ENCODE data around the gene RAC3.

The RAC3 gene

DNA sequence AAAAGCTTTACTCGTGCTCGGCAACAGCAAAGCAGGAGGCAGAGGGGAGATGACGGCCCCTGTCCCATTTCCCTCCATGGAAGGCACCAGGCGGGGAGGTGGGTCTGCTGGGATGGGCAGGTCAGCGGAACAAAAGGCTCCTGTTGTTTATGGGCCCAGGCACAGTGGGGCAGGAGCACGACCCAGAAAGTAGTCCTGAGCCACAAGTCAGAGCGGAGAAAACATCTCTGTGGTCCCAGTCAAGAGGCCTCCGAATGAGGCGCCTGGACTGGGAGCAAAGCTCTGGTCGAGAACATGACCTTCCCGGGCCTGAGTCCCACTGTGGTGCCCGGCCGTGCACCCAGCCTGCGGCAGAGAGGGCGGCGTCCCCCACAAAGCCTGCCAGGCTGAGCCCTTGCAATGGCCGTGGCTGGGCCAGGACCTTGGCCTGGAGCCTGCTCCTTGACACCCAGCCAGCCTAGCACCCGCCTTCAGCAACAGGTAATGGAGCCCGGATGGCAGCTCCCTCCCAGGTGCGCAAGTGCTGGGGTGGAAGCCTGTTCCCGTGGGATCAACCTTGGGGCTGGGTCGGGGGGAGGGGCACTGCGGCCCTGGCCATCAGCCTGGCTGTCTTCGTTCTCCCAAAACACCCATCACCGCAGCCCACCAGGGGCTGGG lies 16.6 kb downstream of the RAC3 start:
- TF ChIP-seq, protein P1, sequence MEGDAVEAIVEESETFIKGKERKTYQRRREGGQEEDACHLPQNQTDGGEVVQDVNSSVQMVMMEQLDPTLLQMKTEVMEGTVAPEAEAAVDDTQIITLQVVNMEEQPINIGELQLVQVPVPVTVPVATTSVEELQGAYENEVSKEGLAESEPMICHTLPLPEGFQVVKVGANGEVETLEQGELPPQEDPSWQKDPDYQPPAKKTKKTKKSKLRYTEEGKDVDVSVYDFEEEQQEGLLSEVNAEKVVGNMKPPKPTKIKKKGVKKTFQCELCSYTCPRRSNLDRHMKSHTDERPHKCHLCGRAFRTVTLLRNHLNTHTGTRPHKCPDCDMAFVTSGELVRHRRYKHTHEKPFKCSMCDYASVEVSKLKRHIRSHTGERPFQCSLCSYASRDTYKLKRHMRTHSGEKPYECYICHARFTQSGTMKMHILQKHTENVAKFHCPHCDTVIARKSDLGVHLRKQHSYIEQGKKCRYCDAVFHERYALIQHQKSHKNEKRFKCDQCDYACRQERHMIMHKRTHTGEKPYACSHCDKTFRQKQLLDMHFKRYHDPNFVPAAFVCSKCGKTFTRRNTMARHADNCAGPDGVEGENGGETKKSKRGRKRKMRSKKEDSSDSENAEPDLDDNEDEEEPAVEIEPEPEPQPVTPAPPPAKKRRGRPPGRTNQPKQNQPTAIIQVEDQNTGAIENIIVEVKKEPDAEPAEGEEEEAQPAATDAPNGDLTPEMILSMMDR (IDR thresholded peaks at IDR 0.05; ENCODE audit: low read depth, low read length): no peak
- no peak overlapping the region for H3K4me3 ChIP-seq (ENCODE audit: low read depth, low read length)
- in situ Hi-C loops (cut with HindIII; ENCODE audit: low sequenced_read_pairs): no loop called here
- no peak for DNase-seq (ENCODE audit: low read depth, low spot score)

- DNase-seq (ENCODE audit: low read depth, low spot score): no peak
- no peak overlapping the region for H3K4me3 ChIP-seq (ENCODE audit: low read depth, low read length)
- in situ Hi-C loops (cut with HindIII; ENCODE audit: low sequenced_read_pairs): no loop called here
- TF ChIP-seq, protein P1 (IDR thresholded peaks at IDR 0.05; ENCODE audit: low read depth, low read length): no peak
These were observed 17.1 kb downstream of the RAC3 start for GRCh38 chr17:82048571-82048971.

DNA sequence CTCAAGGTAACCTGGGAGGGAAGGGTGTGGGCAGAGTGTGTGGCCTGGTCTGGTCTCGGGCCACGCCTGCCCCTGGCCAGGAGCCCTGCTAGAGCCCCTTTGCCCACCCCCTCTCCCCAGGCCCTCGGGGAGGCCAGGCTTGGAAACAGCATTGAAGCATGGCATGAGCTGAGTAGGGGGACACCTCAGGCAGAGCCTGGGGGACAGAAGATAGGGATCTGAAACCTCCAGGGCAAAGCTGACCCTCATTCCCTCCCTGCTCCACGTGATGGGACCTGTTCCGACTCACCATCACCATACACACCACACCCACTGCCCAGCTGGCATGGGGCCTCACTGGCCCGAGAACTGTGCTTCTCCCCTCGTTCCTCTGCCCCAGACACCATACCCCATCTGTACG lies 17.6 kb downstream of the RAC3 start:
- H3K4me3 ChIP-seq (ENCODE audit: low read depth, low read length): no peak overlapping the region
- DNase-seq (ENCODE audit: low read depth, low spot score): no peak
- TF ChIP-seq, protein P1 (IDR thresholded peaks at IDR 0.05; ENCODE audit: low read depth, low read length): no peak
- in situ Hi-C loops (cut with HindIII; ENCODE audit: low sequenced_read_pairs): no loop called here

DNA sequence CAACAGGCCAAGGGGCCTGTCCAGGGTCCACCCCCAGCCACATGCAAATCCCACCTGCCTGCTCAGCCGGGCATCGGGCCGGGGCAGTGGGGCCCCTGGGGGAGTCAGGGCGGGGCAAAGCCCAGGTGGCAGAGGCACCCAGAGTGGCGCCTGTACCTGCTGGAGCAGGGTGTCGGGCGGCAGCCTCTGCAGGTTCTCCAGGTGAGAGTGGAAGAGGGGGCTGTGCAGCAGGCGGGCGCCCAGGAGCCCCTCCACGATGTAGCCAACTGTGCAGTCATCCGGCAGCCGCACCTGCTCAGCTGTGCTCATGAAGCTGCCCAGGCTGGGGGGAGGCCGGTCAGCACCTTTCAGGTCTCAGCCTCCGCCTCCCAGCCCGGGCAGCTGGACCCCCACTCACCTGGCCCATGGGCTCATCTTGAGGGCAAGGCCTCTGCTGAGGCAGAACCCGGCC lies 18.1 kb downstream of the RAC3 start:
- no peak for DNase-seq (ENCODE audit: low read depth, low spot score)
- in situ Hi-C loops (cut with HindIII; ENCODE audit: low sequenced_read_pairs): no loop called here
- TF ChIP-seq, protein P1 (IDR thresholded peaks at IDR 0.05; ENCODE audit: low read depth, low read length): no peak
- H3K4me3 ChIP-seq (ENCODE audit: low read depth, low read length): no peak overlapping the region

- TF ChIP-seq, protein P1 (IDR thresholded peaks at IDR 0.05; ENCODE audit: low read depth, low read length): no peak
- in situ Hi-C loops (cut with HindIII; ENCODE audit: low sequenced_read_pairs): no loop called here
- peak overlapping the region; percentile 76 for H3K4me3 ChIP-seq (ENCODE audit: low read depth, low read length)
- no peak for DNase-seq (ENCODE audit: low read depth, low spot score)
These were observed 18.8 kb downstream of the RAC3 start for GRCh38 chr17:82050152-82050760.

DNA sequence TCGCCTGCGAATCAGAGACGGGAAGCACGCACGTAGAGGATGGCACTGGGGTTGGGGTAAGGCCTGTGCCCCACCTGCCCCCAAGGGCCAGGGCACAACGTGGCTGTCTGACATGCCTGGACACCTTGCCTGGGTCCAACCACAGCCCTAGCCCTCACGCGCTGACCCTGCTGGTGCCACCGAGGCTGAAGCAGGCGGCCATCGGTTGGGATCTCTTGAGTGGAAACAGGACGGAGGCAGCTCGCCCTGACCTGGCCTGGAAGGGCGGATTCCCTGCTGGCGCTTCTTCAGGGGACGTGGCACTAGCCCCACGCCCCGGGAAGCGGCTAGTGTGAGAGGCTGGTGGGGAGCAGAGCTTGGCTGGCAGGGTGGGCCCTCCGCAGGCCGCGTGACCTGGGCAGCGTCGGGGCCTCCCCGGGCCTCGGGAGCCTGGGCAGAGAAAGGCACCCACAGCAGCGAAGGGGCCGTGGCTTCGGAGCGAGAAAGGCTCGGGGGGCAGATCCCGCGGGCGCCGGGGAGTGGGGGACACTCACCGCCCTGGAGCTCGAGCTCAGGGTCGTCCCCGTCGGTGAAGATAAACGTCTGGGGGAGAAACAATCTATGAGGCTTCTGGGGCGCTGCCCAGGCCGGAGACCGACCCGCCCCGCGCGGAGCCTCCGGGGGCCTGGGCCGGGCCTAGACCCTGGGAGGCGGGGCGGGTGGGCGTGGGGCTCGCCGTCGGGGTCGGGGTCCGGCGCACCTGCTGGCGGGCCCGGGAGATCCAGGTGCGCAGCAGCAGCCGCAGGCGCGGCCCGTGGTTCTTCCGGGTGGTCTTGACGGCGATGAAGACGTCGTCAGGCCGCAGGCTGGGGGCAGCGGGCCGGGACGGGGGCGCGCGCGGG lies 19.5 kb downstream of the RAC3 start:
- TF ChIP-seq, protein P1 (IDR thresholded peaks at IDR 0.05; ENCODE audit: low read depth, low read length): no peak
- in situ Hi-C loops (cut with HindIII; ENCODE audit: low sequenced_read_pairs): no loop called here
- no peak for DNase-seq (ENCODE audit: low read depth, low spot score)
- peak overlapping the region; percentile 76 for H3K4me3 ChIP-seq (ENCODE audit: low read depth, low read length)
